ENCODE data around the gene TSPOAP1. TPM values are rescaled to one million over a fixed set of nuclear protein-coding genes. Genes with fewer than 3 reads are reported as not detected.

The TSPOAP1 gene
- total RNA-seq, 1 experiment from 2014 or later = not detected

DNA sequence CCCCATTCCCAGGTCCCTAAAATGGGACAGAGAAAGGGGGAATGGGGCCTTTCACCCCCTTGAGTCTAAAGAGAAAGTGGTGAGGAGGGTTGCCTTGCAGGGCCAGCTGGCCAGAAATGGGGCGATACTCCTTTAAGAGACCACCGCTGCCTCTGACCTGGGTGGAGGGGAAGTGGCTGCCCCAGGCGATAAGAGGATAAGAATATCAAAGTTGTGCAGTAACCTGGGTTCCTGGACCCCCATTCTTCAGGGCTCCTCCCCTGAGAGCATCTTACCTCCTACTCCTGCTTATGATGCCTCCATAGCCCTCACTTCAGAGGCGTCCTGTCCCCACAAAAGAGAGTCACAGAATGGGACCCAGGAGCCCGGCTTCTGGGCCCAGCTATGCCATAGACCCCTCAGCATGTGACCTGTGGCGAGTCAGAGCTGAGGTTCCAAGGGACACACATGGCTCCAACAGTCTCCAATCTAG lies 5.2 kb upstream of the TSPOAP1 start:
- Mint-ChIP-seq H3K36me3 (ENCODE audit: insufficient read depth, unreplicated experiment) (no peaks in the 10 kb centered on the region), H3K9me3 (ENCODE audit: unreplicated experiment) (no peaks in the 10 kb centered on the region), H3K4me3 (ENCODE audit: unreplicated experiment) (no peak overlapping the region), H3K27me3 (ENCODE audit: insufficient read depth, unreplicated experiment) (peaks cover 2% of the 10 kb centered on the region), H3K27ac (ENCODE audit: low read depth, unreplicated experiment) (no peak overlapping the region), H3K4me1 (ENCODE audit: insufficient read depth, unreplicated experiment) (no peaks in the 10 kb centered on the region)
- intact Hi-C loops (cut with micrococcal nuclease) = no loop called here
- TF ChIP-seq, protein P1, sequence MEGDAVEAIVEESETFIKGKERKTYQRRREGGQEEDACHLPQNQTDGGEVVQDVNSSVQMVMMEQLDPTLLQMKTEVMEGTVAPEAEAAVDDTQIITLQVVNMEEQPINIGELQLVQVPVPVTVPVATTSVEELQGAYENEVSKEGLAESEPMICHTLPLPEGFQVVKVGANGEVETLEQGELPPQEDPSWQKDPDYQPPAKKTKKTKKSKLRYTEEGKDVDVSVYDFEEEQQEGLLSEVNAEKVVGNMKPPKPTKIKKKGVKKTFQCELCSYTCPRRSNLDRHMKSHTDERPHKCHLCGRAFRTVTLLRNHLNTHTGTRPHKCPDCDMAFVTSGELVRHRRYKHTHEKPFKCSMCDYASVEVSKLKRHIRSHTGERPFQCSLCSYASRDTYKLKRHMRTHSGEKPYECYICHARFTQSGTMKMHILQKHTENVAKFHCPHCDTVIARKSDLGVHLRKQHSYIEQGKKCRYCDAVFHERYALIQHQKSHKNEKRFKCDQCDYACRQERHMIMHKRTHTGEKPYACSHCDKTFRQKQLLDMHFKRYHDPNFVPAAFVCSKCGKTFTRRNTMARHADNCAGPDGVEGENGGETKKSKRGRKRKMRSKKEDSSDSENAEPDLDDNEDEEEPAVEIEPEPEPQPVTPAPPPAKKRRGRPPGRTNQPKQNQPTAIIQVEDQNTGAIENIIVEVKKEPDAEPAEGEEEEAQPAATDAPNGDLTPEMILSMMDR (IDR thresholded peaks at IDR 0.05; ENCODE audit: unreplicated experiment) = no peak
- no peak for DNase-seq (ENCODE audit: unreplicated experiment)
- BruUV-seq (replicated peaks) = no TSS peak
- CTCF ChIA-PET = interaction anchor here (0.5 to 1.6 kb wide), 2 partner anchors 84 to 105 kb away, joined by 3 to 4 read pairs; partner anchors contain the start of gene RNF43
- POLR2A ChIA-PET = no interaction called here

DNA sequence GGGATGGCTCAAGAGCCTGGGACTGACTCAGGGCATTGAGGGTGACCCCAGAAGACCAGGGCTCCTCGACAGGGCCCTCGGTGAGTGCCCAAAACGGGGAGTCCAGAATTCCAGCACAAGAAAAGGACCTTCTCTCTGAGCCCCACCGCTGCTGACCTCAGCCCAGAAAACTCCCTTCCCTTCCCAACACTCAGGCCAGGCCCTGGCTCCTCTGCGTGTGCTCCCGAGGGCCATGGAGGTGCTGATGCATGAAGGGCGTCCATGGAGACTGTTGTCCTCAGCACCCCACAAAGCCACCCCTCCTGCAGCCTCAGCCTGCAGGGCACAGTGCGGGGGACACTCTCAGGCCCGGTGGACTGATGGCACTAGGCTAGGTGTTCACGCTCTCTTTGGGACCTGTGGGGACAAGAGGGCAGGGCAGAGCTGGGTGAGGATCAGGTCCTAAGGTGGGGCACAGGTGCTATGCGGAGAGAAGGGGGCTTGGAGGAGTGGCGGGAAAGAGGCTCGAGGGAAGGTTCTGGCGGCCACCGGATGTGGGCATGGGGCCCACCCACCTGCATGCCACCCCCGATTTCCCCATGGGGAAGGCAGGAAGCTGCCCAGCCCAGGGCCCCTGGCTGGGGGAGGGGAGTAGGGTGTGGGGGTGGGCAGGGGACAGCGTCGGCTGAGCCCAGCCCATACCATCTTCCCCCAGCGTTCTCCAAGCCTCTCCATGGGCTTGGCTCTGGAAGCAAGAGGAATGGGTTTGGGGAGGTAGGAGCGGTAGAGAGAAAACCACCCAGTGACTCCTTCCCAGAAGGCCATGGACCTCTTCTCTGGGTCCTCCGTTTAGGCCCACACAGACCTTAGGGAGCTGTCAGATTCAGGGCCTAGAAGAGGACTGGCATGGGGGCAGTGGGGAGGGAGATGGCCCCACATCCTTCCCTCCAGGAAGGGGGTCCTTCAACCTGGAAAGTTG lies 4.5 kb upstream of the TSPOAP1 start:
- Mint-ChIP-seq H3K4me3 (ENCODE audit: unreplicated experiment) (no peak overlapping the region), H3K4me1 (ENCODE audit: insufficient read depth, unreplicated experiment) (no peaks in the 10 kb centered on the region), H3K36me3 (ENCODE audit: insufficient read depth, unreplicated experiment) (no peaks in the 10 kb centered on the region), H3K27ac (ENCODE audit: low read depth, unreplicated experiment) (no peak overlapping the region), H3K27me3 (ENCODE audit: insufficient read depth, unreplicated experiment) (peaks cover 9% of the 10 kb centered on the region), H3K9me3 (ENCODE audit: unreplicated experiment) (no peaks in the 10 kb centered on the region)
- no peak for DNase-seq (ENCODE audit: unreplicated experiment)
- no TSS peak for BruUV-seq (replicated peaks)
- ChIA-PET POLR2A (no interaction called here), CTCF (interaction anchor here (0.5 to 1.6 kb wide), 3 partner anchors 84 to 1155 kb away, joined by 3 to 4 read pairs (median 4); partner anchors contain the start of gene RNF43)
- intact Hi-C loops (cut with micrococcal nuclease) = no loop called here
- TF ChIP-seq, protein P1 (IDR thresholded peaks at IDR 0.05; ENCODE audit: unreplicated experiment) = no peak

DNA sequence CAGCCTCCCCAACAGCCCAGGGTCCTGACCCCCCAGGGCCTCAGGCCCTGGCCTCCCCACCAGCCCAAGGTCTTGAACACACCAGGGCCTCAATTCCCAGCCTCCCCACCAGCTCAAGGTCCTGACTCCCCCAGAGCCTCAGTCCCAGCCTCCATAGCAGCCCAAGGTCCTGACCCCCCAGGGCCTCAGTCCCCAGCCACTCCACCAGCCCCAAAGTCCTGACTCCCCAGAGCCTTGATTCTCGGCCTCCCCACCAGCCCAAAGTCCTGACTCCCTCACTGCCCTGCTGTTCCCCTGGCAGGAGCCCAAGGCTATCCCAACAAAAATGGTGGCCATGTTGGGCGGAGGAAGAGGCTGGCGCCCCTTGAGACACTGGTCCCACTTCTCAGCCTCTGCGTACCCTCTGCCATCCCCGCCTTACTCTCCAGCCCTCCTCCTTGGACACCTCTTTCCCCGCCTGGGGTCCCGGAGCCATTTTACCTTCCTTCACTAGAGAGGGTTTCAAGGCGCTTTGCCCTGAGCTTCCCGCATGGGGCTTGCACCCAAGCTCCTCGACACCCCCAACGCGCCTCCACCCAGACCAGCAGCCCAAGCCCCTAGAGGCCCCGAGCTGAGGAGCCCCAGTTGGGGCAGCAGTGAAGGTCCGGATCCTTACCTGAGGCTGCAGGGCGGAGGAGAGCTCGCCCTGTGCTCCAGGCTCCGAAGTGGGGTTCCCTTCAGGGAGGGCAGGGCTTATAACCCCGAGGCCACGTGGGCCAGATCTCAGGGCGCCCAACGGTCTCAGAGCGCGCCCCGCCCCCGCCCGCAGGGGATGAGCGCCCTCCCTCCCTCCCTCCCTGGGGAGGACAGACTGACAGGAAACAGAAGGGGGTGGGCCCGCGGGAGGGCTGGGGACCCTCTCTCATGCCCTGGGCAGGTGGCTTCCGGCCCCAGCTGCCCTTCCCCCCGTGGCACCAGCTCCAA lies 3.5 kb upstream of the TSPOAP1 start:
- ChIA-PET POLR2A (interaction anchor here (0.7 kb wide), 1 partner anchor 363 kb away, joined by 3 read pairs; no protein-coding TSS in a partner anchor), CTCF (interaction anchor here (0.6 to 1.0 kb wide), 2 partner anchors 15 to 1156 kb away, joined by 4 to 6 read pairs; no protein-coding TSS in a partner anchor)
- no peak for DNase-seq (ENCODE audit: unreplicated experiment)
- Mint-ChIP-seq H3K27me3 (ENCODE audit: insufficient read depth, unreplicated experiment) (peaks cover 19% of the 10 kb centered on the region), H3K36me3 (ENCODE audit: insufficient read depth, unreplicated experiment) (no peaks in the 10 kb centered on the region), H3K9me3 (ENCODE audit: unreplicated experiment) (no peaks in the 10 kb centered on the region), H3K27ac (ENCODE audit: low read depth, unreplicated experiment) (no peak overlapping the region), H3K4me1 (ENCODE audit: insufficient read depth, unreplicated experiment) (no peaks in the 10 kb centered on the region), H3K4me3 (ENCODE audit: unreplicated experiment) (no peak overlapping the region)
- TF ChIP-seq, protein P1 (IDR thresholded peaks at IDR 0.05; ENCODE audit: unreplicated experiment) = no peak
- intact Hi-C loops (cut with micrococcal nuclease) = no loop called here
- no TSS peak for BruUV-seq (replicated peaks)
